Sigmoid colon (tissue), 4 donors: Measurements from ENCODE around the gene CCNQ.

Source experiments
- CTCF ChIP-seq, 4 experiments: fragments of 450-650 bp in 3 of 4; fragments of 200-600 bp in 1 of 4; IDR thresholded peaks; one replicate each; pipeline ENCODE4 v1.5.1; 2016 to 2019; ENCODE audit warnings: antibody characterized with exemption in 4 of 4, mild to moderate bottlenecking in 3 of 4, moderate library complexity in 2 of 4
- EP300 ChIP-seq, 4 donors: sonication (generic); formaldehyde crosslinking; IDR thresholded peaks; one replicate each; pipeline ENCODE4 v1.6.1; 2017; ENCODE audit warnings: antibody characterized with exemption in 4 of 4
- POLR2A ChIP-seq, 2 donors: fragments of 450-650 bp; IDR thresholded peaks; one replicate each; pipeline ENCODE4 v1.6.1; 2016; ENCODE audit warnings: antibody characterized with exemption in 2 of 2, mild to moderate bottlenecking in 2 of 2, moderate library complexity in 2 of 2
- POLR2AphosphoS5 ChIP-seq, 4 donors: sonication (generic); formaldehyde crosslinking; IDR thresholded peaks; one replicate each; pipeline ENCODE4 v1.6.1; 2017; ENCODE audit warnings: antibody characterized with exemption in 4 of 4

GRCh38 chrX:153633048-153633447, 34.1 kb upstream of the CCNQ start:
- TF ChIP-seq POLR2A (IDR thresholded peaks at IDR 0.05) (no peak), CTCF (IDR thresholded peaks at IDR 0.05) (no peak), EP300 (IDR thresholded peaks at IDR 0.05) (no peak), POLR2AphosphoS5 (IDR thresholded peaks at IDR 0.05) (no peak)
